A549 (cell line): ENCODE results near the gene FYB1. TPM values are rescaled to one million over a fixed set of nuclear protein-coding genes. Genes with fewer than 3 reads are reported as not detected.
"Not testable (repeated sequence)": the region's sequence is repeated elsewhere in the genome, so short reads cannot be mapped to it uniquely, and the experiment has no call there.

Experiments
- ATAC-seq, 2 experiments: fragments of 200-7000 bp in 1 of 2; fragments of >200 bp in 1 of 2; cut with Nextera tagmentation in 1 of 2; cut with Tn5 transposase in 1 of 2; 3 replicates each; pipeline versions ENCODE4 v1.8.0 to v1.9.1; 2018 to 2020; ENCODE audit warnings: mild to moderate bottlenecking in 1 of 2, moderate library complexity in 1 of 2
- CTCF ChIA-PET: fragments of 300-600 bp; sonication (Branson Sonifier 250); formaldehyde crosslinking; extraction: SDS; loops from one replicate; lab custom pipeline; 2021; ENCODE audit warnings: antibody characterized with exemption, inconsistent platforms; lab: Yijun Ruan, JAX
- POLR2A ChIA-PET: fragments of 350-600 bp; formaldehyde crosslinking; extraction: SDS; loops from one replicate; lab custom pipeline; 2021; ENCODE audit warnings: antibody characterized with exemption, inconsistent platforms; lab: Yijun Ruan, JAX
- DNase-seq, 2 experiments: peaks; one replicate each; pipeline versions ENCODE4 v3.0.0 to v3.0.0-alpha.2; 2011 to 2016; ENCODE audit warnings: low read depth in 1 of 2, low spot score in 1 of 2
- FAIRE-seq: peaks from 2 replicates; lab custom pipeline; 2011; peaks lifted over from hg19 to GRCh38; lab: Jason Lieb, UNC
- H3K27ac ChIP-seq, 2 experiments: fragments of >200 bp; sonication (Bioruptor Twin); formaldehyde crosslinking; 3 replicates each; pipeline ENCODE4 v1.5.1; 2016 to 2017
- H3K4me1 ChIP-seq: fragments of >200 bp; sonication (Bioruptor Twin); formaldehyde crosslinking; 3 replicates; pipeline ENCODE4 v1.6.1; 2016
- H3K4me2 ChIP-seq: fragments of >200 bp; sonication (Bioruptor Twin); formaldehyde crosslinking; 3 replicates; pipeline ENCODE4 v1.6.1; 2016
- H3K4me3 ChIP-seq: fragments of >200 bp; sonication (Bioruptor Twin); formaldehyde crosslinking; 3 replicates; pipeline ENCODE4 v1.5.1; 2016
- H3K9me3 ChIP-seq: fragments of >200 bp; sonication (Bioruptor Twin); formaldehyde crosslinking; 3 replicates; pipeline ENCODE4 v1.6.1; 2016
- BHLHE40 ChIP-seq: IDR thresholded peaks from 2 replicates; pipeline ENCODE4 v1.6.1; 2012; ENCODE audit warnings: low read depth, low read length, inconsistent platforms
- CBX8 ChIP-seq: fragments of 200-600 bp; sonication (generic); IDR thresholded peaks from 2 replicates; pipeline ENCODE4 v1.6.1; 2016
- CEBPB ChIP-seq, 2 experiments: fragments of >200 bp in 1 of 2; sonication (Bioruptor Twin) in 1 of 2; formaldehyde crosslinking in 1 of 2; IDR thresholded peaks; 2 replicates each; pipeline ENCODE4 v1.6.1; 2012 to 2016
- E2F6 ChIP-seq: IDR thresholded peaks from 2 replicates; pipeline ENCODE4 v1.6.1; 2012; ENCODE audit warnings: low read depth, borderline replicate concordance
- EHMT2 ChIP-seq: fragments of 200-600 bp; sonication (generic); IDR thresholded peaks from 2 replicates; pipeline ENCODE4 v1.6.1; 2016; ENCODE audit warnings: antibody characterized with exemption, low read depth, mild to moderate bottlenecking, moderate library complexity
- FOSL2 ChIP-seq, 2 experiments: fragments of 450-650 bp in 1 of 2; fragments of >200 bp in 1 of 2; sonication (Bioruptor Twin) in 1 of 2; formaldehyde crosslinking; IDR thresholded peaks; 2 replicates each; pipeline versions ENCODE4 v1.5.0 to v1.6.1; 2016 to 2020; ENCODE audit warnings: mild to moderate bottlenecking in 1 of 2, moderate library complexity in 1 of 2
- GATA3 ChIP-seq: IDR thresholded peaks from 2 replicates; pipeline ENCODE4 v1.6.1; 2012; ENCODE audit warnings: borderline replicate concordance
- HOXA7 ChIP-seq: fragments of 250-450 bp; sonication (Bioruptor Pico); IDR thresholded peaks from 2 replicates; pipeline ENCODE4 v1.5.0; 2020; ENCODE audit warnings: mild to moderate bottlenecking, moderate library complexity
- MAZ ChIP-seq: fragments of 150-350 bp; IDR thresholded peaks from 2 replicates; pipeline ENCODE4 v1.6.1; 2014; ENCODE audit warnings: antibody characterized with exemption, low read depth, low read length, borderline replicate concordance
- MYC ChIP-seq: IDR thresholded peaks from 2 replicates; pipeline ENCODE4 v1.6.1; 2012; ENCODE audit warnings: mild to moderate bottlenecking, inconsistent platforms, low read length, improper control_type of control experiment, borderline replicate concordance
- NFE2L2 ChIP-seq: fragments of 150-350 bp; conservative IDR thresholded peaks from 2 replicates; pipeline ENCODE4 v1.6.1; 2014; ENCODE audit warnings: low read length
- POLR2AphosphoS2 ChIP-seq: conservative IDR thresholded peaks from 2 replicates; pipeline ENCODE4 v1.6.1; 2012; ENCODE audit warnings: low read length, improper control_type of control experiment, inconsistent platforms
- RAD21 ChIP-seq, 2 experiments: fragments of >200 bp in 1 of 2; sonication (Bioruptor Twin) in 1 of 2; formaldehyde crosslinking in 1 of 2; IDR thresholded peaks in 1 of 2; conservative IDR thresholded peaks in 1 of 2; 2 replicates in 1 of 2; 3 replicates in 1 of 2; pipeline ENCODE4 v1.6.1; 2012 to 2018; ENCODE audit warnings: inconsistent platforms in 1 of 2
- RARB ChIP-seq: fragments of 250-450 bp; sonication (Bioruptor Pico); IDR thresholded peaks from 2 replicates; pipeline ENCODE4 v1.8.0; 2021; ENCODE audit warnings: mild to moderate bottlenecking, moderate library complexity
- RFX5 ChIP-seq: fragments of 450-650 bp; IDR thresholded peaks from 2 replicates; pipeline ENCODE4 v1.7.1; 2014; ENCODE audit warnings: antibody characterized with exemption, mild to moderate bottlenecking, moderate library complexity
- RNF2 ChIP-seq: fragments of 200-600 bp; sonication (generic); IDR thresholded peaks from 2 replicates; pipeline ENCODE4 v1.6.1; 2016; ENCODE audit warnings: low read depth, mild to moderate bottlenecking, antibody characterized with exemption, moderate library complexity, borderline replicate concordance
- SMC3 ChIP-seq: fragments of >200 bp; sonication (Bioruptor Twin); formaldehyde crosslinking; IDR thresholded peaks from 3 replicates; pipeline ENCODE4 v1.6.1; 2018; ENCODE audit warnings: inconsistent platforms
- USF2 ChIP-seq: fragments of 450-650 bp; IDR thresholded peaks from 2 replicates; pipeline ENCODE4 v1.6.1; 2014; ENCODE audit warnings: antibody characterized with exemption
- WGBS: methylation state at CpG from one replicate; pipeline ENCODE4 v1.1.6; 2017; ENCODE audit errors: missing lambda C conversion rate; 5-methylcytosine and 5-hydroxymethylcytosine counted together
- polyA plus RNA-seq, 4 experiments: library from polyadenylated mRNA; depleted of rRNA in 3 of 4; stranded (reverse); fragments of >200 nt; fragmentation: RNase III in 1 of 4; extraction: RNeasy Plus Mini Kit Qiagen cat#74134 plus additional on column Dnase treatment in 1 of 4; gene quantifications; 2 replicates in 3 of 4; 3 replicates in 1 of 4; pipeline ENCODE4 v1.2.3, GENCODE V29; 2011 to 2017
- TF ChIP-seq, protein P1 (sequence below): fragments of 250-450 bp; sonication (Bioruptor Pico); IDR thresholded peaks from 2 replicates; pipeline ENCODE4 v1.5.0; 2021; ENCODE audit warnings: mild to moderate bottlenecking, moderate library complexity, borderline replicate concordance
- TF ChIP-seq, protein P2 (sequence below): fragments of 250-450 bp; sonication (Bioruptor Pico); IDR thresholded peaks from 2 replicates; pipeline ENCODE4 v1.5.0; 2020; ENCODE audit warnings: low read depth, mild to moderate bottlenecking, moderate library complexity

The FYB1 gene
- polyA plus RNA-seq, 2 of the 4 experiments (the other 2 are of a cell fraction) = 7.4 to 34.6 TPM

DNA sequence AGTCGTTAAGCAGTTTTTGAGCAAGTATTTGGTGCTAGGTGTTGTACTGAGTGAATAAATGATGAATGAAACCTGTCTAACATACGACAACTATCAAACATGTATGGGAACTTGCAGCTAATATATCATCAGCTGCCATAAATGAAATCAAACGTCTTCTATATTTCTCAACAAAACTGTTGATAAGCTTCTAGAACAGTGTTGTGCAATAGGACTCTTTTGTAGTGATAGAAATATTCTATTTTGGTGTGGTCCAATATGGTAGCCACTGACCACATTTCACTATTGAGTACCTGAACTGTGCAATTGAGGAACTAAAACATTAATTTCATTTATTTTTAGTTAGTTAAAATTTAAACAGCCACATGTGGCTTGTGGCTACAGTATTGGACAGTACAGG lies 16.3 kb upstream of the FYB1 start:
- H3K27ac ChIP-seq = no peak overlapping the region
- TF ChIP-seq RARB (no peak), CEBPB (IDR thresholded peaks at IDR 0.05) (0 out of 4 replicates have a peak, but pooled peaks of 1 of the 2 experiments have one; percentile 31), NFE2L2 (no peak)
- TF ChIP-seq, protein P1, sequence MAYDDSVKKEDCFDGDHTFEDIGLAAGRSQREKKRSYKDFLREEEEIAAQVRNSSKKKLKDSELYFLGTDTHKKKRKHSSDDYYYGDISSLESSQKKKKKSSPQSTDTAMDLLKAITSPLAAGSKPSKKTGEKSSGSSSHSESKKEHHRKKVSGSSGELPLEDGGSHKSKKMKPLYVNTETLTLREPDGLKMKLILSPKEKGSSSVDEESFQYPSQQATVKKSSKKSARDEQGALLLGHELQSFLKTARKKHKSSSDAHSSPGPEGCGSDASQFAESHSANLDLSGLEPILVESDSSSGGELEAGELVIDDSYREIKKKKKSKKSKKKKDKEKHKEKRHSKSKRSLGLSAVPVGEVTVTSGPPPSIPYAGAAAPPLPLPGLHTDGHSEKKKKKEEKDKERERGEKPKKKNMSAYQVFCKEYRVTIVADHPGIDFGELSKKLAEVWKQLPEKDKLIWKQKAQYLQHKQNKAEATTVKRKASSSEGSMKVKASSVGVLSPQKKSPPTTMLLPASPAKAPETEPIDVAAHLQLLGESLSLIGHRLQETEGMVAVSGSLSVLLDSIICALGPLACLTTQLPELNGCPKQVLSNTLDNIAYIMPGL (CRISPR knock-in tag) = no peak
- H3K4me3 ChIP-seq = no peak overlapping the region
- WGBS = 51% methylated on average over 3 of the region's 3 CpGs
- FAIRE-seq (peak; percentile 59), DNase-seq (no peak), ATAC-seq (no peak)
- POLR2A ChIA-PET = no interaction called here
- no peak overlapping the region for H3K4me2 ChIP-seq
- H3K4me1 ChIP-seq = peaks cover 14% of the 10 kb centered on the region; the same call in 2 of the 3 replicates
- CTCF ChIA-PET = interaction anchor here (0.5 to 1.9 kb wide), 3 partner anchors 18 to 48 kb away, joined by 3 to 6 read pairs (median 6); no protein-coding TSS in a partner anchor
- 0 out of 3 replicates have a peak, but pooled peaks cover 3% of the 10 kb centered on the region for H3K9me3 ChIP-seq

DNA sequence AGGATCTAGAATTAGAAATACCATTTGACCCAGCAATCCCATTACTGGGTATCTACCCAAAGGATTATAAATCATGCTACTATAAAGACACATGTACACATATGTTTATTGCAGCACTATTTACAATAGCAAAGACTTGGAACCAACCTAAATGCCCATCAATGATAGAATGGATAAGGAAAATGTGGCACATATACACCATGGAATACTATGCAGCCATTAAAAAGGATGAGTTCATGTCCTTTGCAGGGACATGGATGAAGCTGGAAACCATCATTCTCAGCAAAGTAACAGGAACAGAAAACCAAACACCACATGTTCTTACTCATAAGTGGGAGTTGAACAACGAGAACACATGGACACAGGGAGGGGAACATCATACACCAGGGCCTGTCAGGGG lies 15.1 kb upstream of the FYB1 start:
- CTCF ChIA-PET = interaction anchor here (1.3 to 1.9 kb wide), 2 partner anchors 17 to 49 kb away, joined by 4 to 6 read pairs; no protein-coding TSS in a partner anchor
- DNase-seq, FAIRE-seq, H3K27ac ChIP-seq, H3K4me3 ChIP-seq, H3K4me2 ChIP-seq, ATAC-seq, POLR2A ChIA-PET, H3K9me3 ChIP-seq: not testable (repeated sequence)
- 25% methylated on average over 1 of the region's 1 CpG for WGBS
- H3K4me1 ChIP-seq = peaks cover 14% of the 10 kb centered on the region; the same call in 2 of the 3 replicates

GRCh38 chr5:39233783-39234182 lies 14.4 kb upstream of the FYB1 start:
- DNase-seq (no peak), ATAC-seq (no peak), FAIRE-seq (no peak)
- 80% methylated on average over 2 of the region's 2 CpGs for WGBS
- Histone ChIP-seq H3K27ac (no peak overlapping the region), H3K4me3 (no peak overlapping the region), H3K4me1 (peaks cover 14% of the 10 kb centered on the region; the same call in 2 of the 3 replicates), H3K9me3 (no peaks in the 10 kb centered on the region), H3K4me2 (no peak overlapping the region)
- no peak for TF ChIP-seq MAZ
- no peak for TF ChIP-seq RAD21 (conservative IDR thresholded peaks at IDR 0.05 in 1 of 2, IDR thresholded peaks at IDR 0.05 in 1 of 2)
- no peak for TF ChIP-seq GATA3
- no peak for TF ChIP-seq E2F6
- TF ChIP-seq, protein P2, sequence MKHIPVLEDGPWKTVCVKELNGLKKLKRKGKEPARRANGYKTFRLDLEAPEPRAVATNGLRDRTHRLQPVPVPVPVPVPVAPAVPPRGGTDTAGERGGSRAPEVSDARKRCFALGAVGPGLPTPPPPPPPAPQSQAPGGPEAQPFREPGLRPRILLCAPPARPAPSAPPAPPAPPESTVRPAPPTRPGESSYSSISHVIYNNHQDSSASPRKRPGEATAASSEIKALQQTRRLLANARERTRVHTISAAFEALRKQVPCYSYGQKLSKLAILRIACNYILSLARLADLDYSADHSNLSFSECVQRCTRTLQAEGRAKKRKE (CRISPR knock-in tag) = no peak
- no peak for TF ChIP-seq RNF2
- no peak for TF ChIP-seq RFX5
- no peak for TF ChIP-seq SMC3
- no peak for TF ChIP-seq FOSL2 (IDR thresholded peaks at IDR 0.05)
- no peak for TF ChIP-seq FOSL2 (CRISPR knock-in tag; IDR thresholded peaks at IDR 0.05)
- TF ChIP-seq POLR2AphosphoS2 = no peak
- no peak for TF ChIP-seq BHLHE40
- TF ChIP-seq USF2 = no peak
- no peak for TF ChIP-seq MYC
- no peak for TF ChIP-seq EHMT2
- no peak for TF ChIP-seq HOXA7
- no peak for TF ChIP-seq CBX8
- POLR2A ChIA-PET = no interaction called here
- CTCF ChIA-PET = interaction anchor here (1.3 to 1.9 kb wide), 2 partner anchors 16 to 50 kb away, joined by 4 to 6 read pairs; no protein-coding TSS in a partner anchor
